ENCODE data around the gene ABCD1.

The ABCD1 gene

GRCh38 chrX:153771415-153772315, 47.0 kb downstream of the ABCD1 start:
- Histone ChIP-seq H3K27ac (no peak overlapping the region), H3K4me2 (no peak overlapping the region), H3K27me3 (no peaks in the 10 kb centered on the region), H4K20me1 (0 out of 2 replicates have a peak, but pooled peaks cover 6% of the 10 kb centered on the region), H3K9me3 (peaks cover 32% of the 10 kb centered on the region; the same call in 1 of the 2 replicates), H3K9ac (no peak overlapping the region), H3K4me1 (peaks cover 37% of the 10 kb centered on the region), H3K4me3 (no peak overlapping the region), H3K36me3 (no peaks in the 10 kb centered on the region)
- no peak for TF ChIP-seq Cebpa-rat (IDR thresholded peaks at IDR 0.05)

- no peak for TF ChIP-seq Cebpa-rat (IDR thresholded peaks at IDR 0.05)
- Histone ChIP-seq H3K27me3 (no peaks in the 10 kb centered on the region), H3K9me3 (peaks cover 32% of the 10 kb centered on the region; the same call in 1 of the 2 replicates), H3K9ac (no peak overlapping the region), H3K4me2 (peak overlapping the region; percentile 21), H3K4me3 (no peak overlapping the region), H4K20me1 (0 out of 2 replicates have a peak, but pooled peaks cover 6% of the 10 kb centered on the region), H3K4me1 (peaks cover 30% of the 10 kb centered on the region), H3K36me3 (no peaks in the 10 kb centered on the region), H3K27ac (no peak overlapping the region)
Measured at GRCh38 chrX:153772316-153773217, 47.9 kb downstream of the ABCD1 start.

- no peak overlapping the region for H3K27ac ChIP-seq
- TF ChIP-seq Cebpa-rat (IDR thresholded peaks at IDR 0.05): no peak
- H4K20me1 ChIP-seq: 0 out of 2 replicates have a peak, but pooled peaks cover 6% of the 10 kb centered on the region
- H3K27me3 ChIP-seq: no peaks in the 10 kb centered on the region; the same call in 1 of the 2 replicates
- no peak overlapping the region for H3K4me2 ChIP-seq
- H3K9me3 ChIP-seq: peaks cover 32% of the 10 kb centered on the region; the same call in 1 of the 2 replicates
- H3K36me3 ChIP-seq: no peaks in the 10 kb centered on the region
- H3K4me1 ChIP-seq: peaks cover 30% of the 10 kb centered on the region
- no peak overlapping the region for H3K9ac ChIP-seq
- H3K4me3 ChIP-seq: no peak overlapping the region
Measured at GRCh38 chrX:153773218-153773611, 48.6 kb downstream of the ABCD1 start.

- Histone ChIP-seq H3K27me3 (no peaks in the 10 kb centered on the region; the same call in 1 of the 2 replicates), H4K20me1 (0 out of 2 replicates have a peak, but pooled peaks cover 5% of the 10 kb centered on the region), H3K4me1 (peaks cover 30% of the 10 kb centered on the region), H3K9me3 (peaks cover 32% of the 10 kb centered on the region; the same call in 1 of the 2 replicates), H3K27ac (no peak overlapping the region), H3K4me3 (no peak overlapping the region), H3K9ac (no peak overlapping the region), H3K36me3 (no peaks in the 10 kb centered on the region), H3K4me2 (no peak overlapping the region)
- no peak for TF ChIP-seq Cebpa-rat (IDR thresholded peaks at IDR 0.05)
Measured at GRCh38 chrX:153773741-153774575, 49.3 kb downstream of the ABCD1 start.

- Histone ChIP-seq H3K9me3 (peaks cover 32% of the 10 kb centered on the region; the same call in 1 of the 2 replicates), H3K27me3 (no peaks in the 10 kb centered on the region; the same call in 1 of the 2 replicates), H3K27ac (no peak overlapping the region), H3K9ac (no peak overlapping the region), H3K4me2 (no peak overlapping the region), H3K4me1 (peaks cover 34% of the 10 kb centered on the region), H3K36me3 (no peaks in the 10 kb centered on the region), H3K4me3 (no peak overlapping the region), H4K20me1 (no peaks in the 10 kb centered on the region)
- no peak for TF ChIP-seq Cebpa-rat (IDR thresholded peaks at IDR 0.05)
Measured at GRCh38 chrX:153774576-153775292, 50.1 kb downstream of the ABCD1 start.

- Histone ChIP-seq H4K20me1 (no peaks in the 10 kb centered on the region; the same call in 1 of the 2 replicates), H3K27ac (no peak overlapping the region), H3K4me1 (peaks cover 42% of the 10 kb centered on the region), H3K4me2 (no peak overlapping the region), H3K36me3 (no peaks in the 10 kb centered on the region), H3K9ac (no peak overlapping the region), H3K4me3 (no peak overlapping the region), H3K9me3 (peaks cover 32% of the 10 kb centered on the region; the same call in 1 of the 2 replicates), H3K27me3 (no peaks in the 10 kb centered on the region; the same call in 1 of the 2 replicates)
- no peak for TF ChIP-seq Cebpa-rat (IDR thresholded peaks at IDR 0.05)
Measured at GRCh38 chrX:153775293-153776119, 50.9 kb downstream of the ABCD1 start.

- H3K4me1 ChIP-seq: peaks cover 48% of the 10 kb centered on the region
- H3K27me3 ChIP-seq: no peaks in the 10 kb centered on the region; the same call in 1 of the 2 replicates
Measured at GRCh38 chrX:153776120-153776599, 51.5 kb downstream of the ABCD1 start.

More at GRCh38 chrX:153776120-153776599, 51.5 kb downstream of the ABCD1 start:
- peaks cover 32% of the 10 kb centered on the region; the same call in 1 of the 2 replicates for H3K9me3 ChIP-seq
- TF ChIP-seq Cebpa-rat (IDR thresholded peaks at IDR 0.05): no peak
- H3K9ac ChIP-seq: no peak overlapping the region
- H4K20me1 ChIP-seq: no peaks in the 10 kb centered on the region; the same call in 1 of the 2 replicates
- H3K4me3 ChIP-seq: no peak overlapping the region
- no peak overlapping the region for H3K27ac ChIP-seq
- no peak overlapping the region for H3K4me2 ChIP-seq
- H3K36me3 ChIP-seq: no peaks in the 10 kb centered on the region

Data from BLaER1 (cell line).